CD14-positive monocyte (primary cell): ENCODE results near the gene ZNF804B. TPM values are rescaled to one million over a fixed set of nuclear protein-coding genes. Genes with fewer than 3 reads are reported as not detected.

Experiments
- DNase-seq, 3 donors: peaks; one replicate each; pipeline ENCODE4 v3.0.0-alpha.2; 2011 to 2022
- H2AFZ ChIP-seq: 2 replicates; pipeline ENCODE4 v1.6.0; 2012; ENCODE audit warnings: mild to moderate bottlenecking, low read depth, low read length, inconsistent platforms; ENCODE audit not compliant: insufficient read depth, poor library complexity, severe bottlenecking
- H3K27ac ChIP-seq, 2 donors: 1 replicate in 1 of 2; 2 replicates in 1 of 2; pipeline ENCODE4 v1.5.1; 2012 to 2013; ENCODE audit warnings: low read length in 2 of 2, control low read depth in 1 of 2, inconsistent platforms in 1 of 2, low read depth in 1 of 2, mild to moderate bottlenecking in 1 of 2
- H3K27me3 ChIP-seq, 2 donors: one replicate each; pipeline versions ENCODE4 v1.6.0 to v1.6.1; 2011 to 2013; ENCODE audit warnings: low read length in 2 of 2; ENCODE audit not compliant: control insufficient read depth in 2 of 2, insufficient read depth in 2 of 2
- H3K36me3 ChIP-seq, 2 donors: replicated peaks in 1 of 2; 1 replicate in 1 of 2; 2 replicates in 1 of 2; pipeline versions ENCODE4 v1.5.1 to v1.6.1; 2012 to 2013; ENCODE audit warnings: low read length in 2 of 2, control low read depth in 1 of 2, inconsistent platforms in 1 of 2, mild to moderate bottlenecking in 1 of 2; ENCODE audit not compliant: insufficient read depth in 2 of 2, control insufficient read depth in 1 of 2
- H3K4me1 ChIP-seq, 2 donors: 1 replicate in 1 of 2; 2 replicates in 1 of 2; pipeline versions ENCODE4 v1.5.1 to v1.6.1; 2012 to 2013; ENCODE audit warnings: low read length in 2 of 2, control low read depth in 1 of 2, inconsistent platforms in 1 of 2, mild to moderate bottlenecking in 1 of 2, moderate library complexity in 1 of 2; ENCODE audit not compliant: insufficient read depth in 2 of 2, control insufficient read depth in 1 of 2
- H3K4me2 ChIP-seq: replicated peaks from 2 replicates; pipeline ENCODE3; 2012; ENCODE audit warnings: low read length, moderate library complexity, mild to moderate bottlenecking; ENCODE audit not compliant: poor library complexity, severe bottlenecking; ENCODE audit errors: extremely low read depth
- H3K4me3 ChIP-seq, 3 experiments: fragments of 200-600 bp in 1 of 3; sonication (generic) in 1 of 3; replicated peaks in 1 of 3; 1 replicate in 2 of 3; 2 replicates in 1 of 3; pipeline ENCODE4 v1.5.1; 2011 to 2013; ENCODE audit warnings: low read length in 3 of 3, mild to moderate bottlenecking in 3 of 3, control low read depth in 2 of 3, low read depth in 2 of 3, inconsistent platforms in 1 of 3, moderate library complexity in 1 of 3
- H3K79me2 ChIP-seq: 2 replicates; pipeline ENCODE4 v1.6.0; 2012; ENCODE audit warnings: mild to moderate bottlenecking, control low read depth, inconsistent platforms, low read length, moderate library complexity; ENCODE audit not compliant: insufficient read depth
- H3K9ac ChIP-seq: 2 replicates; pipeline ENCODE4 v1.6.0; 2017; ENCODE audit warnings: low read length, mild to moderate bottlenecking; ENCODE audit not compliant: insufficient read depth, poor library complexity, severe bottlenecking
- H3K9me3 ChIP-seq, 2 donors: replicated peaks in 1 of 2; 1 replicate in 1 of 2; 2 replicates in 1 of 2; pipeline versions ENCODE4 v1.5.1 to v1.6.1; 2012 to 2013; ENCODE audit warnings: low read length in 2 of 2, control low read depth in 1 of 2; ENCODE audit not compliant: control insufficient read depth in 1 of 2, insufficient read depth in 1 of 2
- H4K20me1 ChIP-seq: 2 replicates; pipeline ENCODE4 v1.6.0; 2012; ENCODE audit warnings: mild to moderate bottlenecking, low read length, control low read depth, moderate library complexity; ENCODE audit not compliant: insufficient read depth
- H3K27ac Mint-ChIP-seq, 7 donors: one replicate each; pipeline ENCODE4 v1.8.0; 2020; ENCODE audit warnings: mild to moderate bottlenecking in 7 of 7, mixed read lengths in 7 of 7, moderate library complexity in 6 of 7, inconsistent platforms in 2 of 7
- H3K27me3 Mint-ChIP-seq, 3 donors: one replicate each; pipeline ENCODE4 v1.8.0; 2021 to 2022; ENCODE audit warnings: low read depth in 3 of 3, mild to moderate bottlenecking in 3 of 3, mixed read lengths in 3 of 3, moderate library complexity in 3 of 3, inconsistent platforms in 1 of 3
- H3K36me3 Mint-ChIP-seq, 2 donors: one replicate each; pipeline ENCODE4 v1.8.0; 2020; ENCODE audit warnings: mixed read lengths in 2 of 2, inconsistent platforms in 1 of 2, mild to moderate bottlenecking in 1 of 2
- H3K4me1 Mint-ChIP-seq: one replicate; pipeline ENCODE4 v1.8.0; 2020; ENCODE audit warnings: mild to moderate bottlenecking, mixed read lengths
- H3K4me3 Mint-ChIP-seq, 2 donors: one replicate each; pipeline ENCODE4 v1.8.0; 2020; ENCODE audit warnings: mild to moderate bottlenecking in 2 of 2, mixed read lengths in 2 of 2, moderate library complexity in 1 of 2
- H3K9me3 Mint-ChIP-seq, 7 donors: one replicate each; pipeline ENCODE4 v1.8.0; 2020 to 2022; ENCODE audit warnings: mixed read lengths in 7 of 7, mild to moderate bottlenecking in 6 of 7, moderate library complexity in 6 of 7, inconsistent platforms in 2 of 7
- CTCF ChIP-seq: fragments of 200-600 bp; IDR thresholded peaks from one replicate; pipeline ENCODE4 v1.8.0; 2022; ENCODE audit warnings: antibody characterized with exemption, mild to moderate bottlenecking
- WGBS: methylation state at CpG from one replicate; pipeline ENCODE4 v1.1.5; 2013; ENCODE audit warnings: missing lambda C conversion rate; ENCODE audit not compliant: insufficient coverage; 5-methylcytosine and 5-hydroxymethylcytosine counted together
- intact Hi-C, 2 donors: fragments of 100-400 bp; cut with micrococcal nuclease; formaldehyde crosslinking; loops; one replicate each; pipeline versions ENCODE4 v1.15.0 to v1.15.1; 2023
- polyA plus RNA-seq, 3 donors: library from polyadenylated mRNA; depleted of rRNA in 1 of 3; unstranded in 2 of 3; stranded (reverse) in 1 of 3; fragments of 300-500 nt in 2 of 3; fragments of >200 nt in 1 of 3; fragmentation: Illumina TruSeq in 2 of 3; gene quantifications; 1 replicate in 2 of 3; 2 replicates in 1 of 3; pipeline ENCODE4 v1.2.3, GENCODE V29; 2012 to 2021

Gene ZNF804B
- polyA plus RNA-seq, 3 donors = not detected

- Histone ChIP-seq H3K27me3 (no peaks in the 10 kb centered on the region), H3K4me1 (no peaks in the 10 kb centered on the region), H3K36me3 (no peaks in the 10 kb centered on the region), H4K20me1 (no peaks in the 10 kb centered on the region), H3K27ac (no peak overlapping the region), H2AFZ (no peak overlapping the region), H3K4me2 (no peak overlapping the region), H3K9me3 (no peaks in the 10 kb centered on the region), H3K79me2 (no peaks in the 10 kb centered on the region), H3K9ac (no peak overlapping the region), H3K4me3 (no peak overlapping the region)
- intact Hi-C loops = no loop called here
- H3K27me3 Mint-ChIP-seq = no peaks in the 10 kb centered on the region
- H3K36me3 Mint-ChIP-seq = no peaks in the 10 kb centered on the region
- WGBS = no CpG with 5 or more reads among the region's 3 CpGs
- H3K4me3 Mint-ChIP-seq = no peak overlapping the region
- no peaks in the 10 kb centered on the region for H3K4me1 Mint-ChIP-seq
- peak; percentile 41 for TF ChIP-seq CTCF
- no peak overlapping the region for H3K27ac Mint-ChIP-seq
- no peaks in the 10 kb centered on the region for H3K9me3 Mint-ChIP-seq
- peak in 1 of 3 donors; percentile 1 for DNase-seq
These were observed 75.7 kb downstream of the ZNF804B start for GRCh38 chr7:88835147-88835728.

GRCh38 chr7:88842201-88842600 is 82.7 kb downstream of the ZNF804B start:
- H3K4me1 Mint-ChIP-seq = no peaks in the 10 kb centered on the region
- no peaks in the 10 kb centered on the region for H3K36me3 ChIP-seq
- no peak overlapping the region for H3K4me3 ChIP-seq
- TF ChIP-seq CTCF = no peak
- intact Hi-C loops = no loop called here
- no peak overlapping the region for H3K4me2 ChIP-seq
- H2AFZ ChIP-seq = no peak overlapping the region
- H3K79me2 ChIP-seq = no peaks in the 10 kb centered on the region
- H3K9ac ChIP-seq = no peak overlapping the region
- no peak overlapping the region for H3K27ac Mint-ChIP-seq
- no peaks in the 10 kb centered on the region for H3K27me3 ChIP-seq
- H4K20me1 ChIP-seq = no peaks in the 10 kb centered on the region
- no peaks in the 10 kb centered on the region for H3K36me3 Mint-ChIP-seq
- no peak overlapping the region for H3K4me3 Mint-ChIP-seq
- no peak overlapping the region for H3K27ac ChIP-seq
- no peak for DNase-seq
- no peaks in the 10 kb centered on the region for H3K27me3 Mint-ChIP-seq
- H3K4me1 ChIP-seq = no peaks in the 10 kb centered on the region
- H3K9me3 Mint-ChIP-seq = no peaks in the 10 kb centered on the region
- no peaks in the 10 kb centered on the region for H3K9me3 ChIP-seq
